Astrocyte (in vitro differentiated cells and primary cell): Measurements from ENCODE around the gene NREP. TPM values are rescaled to one million over a fixed set of nuclear protein-coding genes. Genes with fewer than 3 reads are reported as not detected.

Source experiments
- DNase-seq: peaks from one replicate; pipeline ENCODE4 v3.0.0-alpha.2; 2010; ENCODE audit warnings: low read depth
- FAIRE-seq: peaks from 2 replicates; lab custom pipeline; 2011; peaks lifted over from hg19 to GRCh38; lab: Jason Lieb, UNC
- H2AFZ ChIP-seq: 2 replicates; pipeline ENCODE4 v1.6.0; 2012; ENCODE audit warnings: low read depth, low read length, inconsistent platforms
- H3K27ac ChIP-seq: 2 replicates; pipeline ENCODE4 v1.5.1; 2011; ENCODE audit warnings: low read depth, low read length, inconsistent platforms
- H3K27me3 ChIP-seq: 2 replicates; pipeline ENCODE4 v1.6.0; 2011; ENCODE audit warnings: low read length, inconsistent platforms; ENCODE audit not compliant: insufficient read depth
- H3K36me3 ChIP-seq: 2 replicates; pipeline ENCODE4 v1.5.1; 2011; ENCODE audit warnings: low read length, inconsistent platforms; ENCODE audit not compliant: insufficient read depth
- H3K4me1 ChIP-seq: 2 replicates; pipeline ENCODE4 v1.5.1; 2011; ENCODE audit warnings: low read length, inconsistent platforms; ENCODE audit not compliant: insufficient read depth
- H3K4me2 ChIP-seq: 2 replicates; pipeline ENCODE4 v1.6.0; 2012; ENCODE audit warnings: low read length, inconsistent platforms
- H3K4me3 ChIP-seq: 2 replicates; pipeline ENCODE4 v1.5.1; 2011; ENCODE audit warnings: low read depth, mild to moderate bottlenecking, low read length, inconsistent platforms; ENCODE audit not compliant: insufficient read depth
- H3K79me2 ChIP-seq: 2 replicates; pipeline ENCODE4 v1.6.0; 2012; ENCODE audit warnings: mild to moderate bottlenecking, low read length, inconsistent platforms; ENCODE audit not compliant: insufficient read depth
- H3K9ac ChIP-seq: 2 replicates; pipeline ENCODE4 v1.6.0; 2012; ENCODE audit warnings: mild to moderate bottlenecking, low read length, inconsistent platforms
- H3K9me3 ChIP-seq: 2 replicates; pipeline ENCODE4 v1.5.1; 2012; ENCODE audit warnings: low read depth, mild to moderate bottlenecking, low read length, inconsistent platforms; ENCODE audit not compliant: insufficient read depth
- H4K20me1 ChIP-seq: 2 replicates; pipeline ENCODE4 v1.6.0; 2012; ENCODE audit warnings: low read length, inconsistent platforms; ENCODE audit not compliant: insufficient read depth
- H3K27ac Mint-ChIP-seq: one replicate; pipeline ENCODE4 v1.8.0; 2021; ENCODE audit warnings: mild to moderate bottlenecking, mixed read lengths; ENCODE audit not compliant: unreplicated experiment
- H3K27me3 Mint-ChIP-seq: one replicate; pipeline ENCODE4 v1.8.0; 2021; ENCODE audit warnings: low read depth, mixed read lengths; ENCODE audit not compliant: unreplicated experiment
- H3K36me3 Mint-ChIP-seq: one replicate; pipeline ENCODE4 v1.8.0; 2021; ENCODE audit warnings: low read depth, mixed read lengths; ENCODE audit not compliant: unreplicated experiment
- H3K4me1 Mint-ChIP-seq: one replicate; pipeline ENCODE4 v1.8.0; 2021; ENCODE audit warnings: low read depth, mixed read lengths; ENCODE audit not compliant: unreplicated experiment
- H3K4me3 Mint-ChIP-seq: one replicate; pipeline ENCODE4 v1.8.0; 2021; ENCODE audit warnings: mild to moderate bottlenecking, moderate library complexity, mixed read lengths; ENCODE audit not compliant: unreplicated experiment
- H3K9me3 Mint-ChIP-seq: one replicate; pipeline ENCODE4 v1.8.0; 2021; ENCODE audit warnings: mild to moderate bottlenecking, mixed read lengths; ENCODE audit not compliant: unreplicated experiment
- CTCF ChIP-seq: IDR thresholded peaks from 2 replicates; pipeline ENCODE4 v1.5.1; 2011; ENCODE audit warnings: low read depth, mild to moderate bottlenecking, inconsistent platforms, low read length, moderate library complexity; ENCODE audit not compliant: insufficient read depth
- EZH2 ChIP-seq: IDR thresholded peaks from 2 replicates; pipeline ENCODE4 v1.6.1; 2012; ENCODE audit warnings: mild to moderate bottlenecking, low read length, inconsistent platforms; ENCODE audit not compliant: insufficient read depth
- total RNA-seq: library from RNA; stranded (reverse); gene quantifications from 2 replicates; pipeline ENCODE4 v1.2.1, GENCODE V29; 2021

NREP gene
- total RNA-seq, 1 donor from 2014 or later = 185 TPM

- Histone ChIP-seq H3K36me3 (no peaks in the 10 kb centered on the region), H3K4me3 (no peak overlapping the region), H3K4me2 (no peak overlapping the region), H3K4me1 (no peaks in the 10 kb centered on the region), H3K27ac (no peak overlapping the region), H2AFZ (no peak overlapping the region), H3K9ac (no peak overlapping the region), H3K79me2 (no peaks in the 10 kb centered on the region), H4K20me1 (no peaks in the 10 kb centered on the region), H3K27me3 (no peaks in the 10 kb centered on the region), H3K9me3 (no peaks in the 10 kb centered on the region)
- Mint-ChIP-seq H3K4me3 (no peak overlapping the region), H3K27ac (no peak overlapping the region), H3K27me3 (no peaks in the 10 kb centered on the region), H3K36me3 (no peaks in the 10 kb centered on the region), H3K9me3 (no peaks in the 10 kb centered on the region), H3K4me1 (peaks cover 3% of the 10 kb centered on the region)
- no peak for DNase-seq
- TF ChIP-seq CTCF (no peak), EZH2 (no peak)
- no peak for FAIRE-seq
These were observed 67.5 kb downstream of the NREP start for GRCh38 chr5:111689357-111689935.

- H2AFZ ChIP-seq = no peak overlapping the region
- no peaks in the 10 kb centered on the region for H3K79me2 ChIP-seq
- no peak overlapping the region for H3K4me3 Mint-ChIP-seq
- H3K4me3 ChIP-seq = no peak overlapping the region
- H3K36me3 ChIP-seq = no peaks in the 10 kb centered on the region
- DNase-seq (no peak), FAIRE-seq (no peak)
- no peak overlapping the region for H3K27ac ChIP-seq
- H3K9me3 ChIP-seq = no peaks in the 10 kb centered on the region
- H4K20me1 ChIP-seq = no peaks in the 10 kb centered on the region
- H3K4me2 ChIP-seq = no peak overlapping the region
- H3K4me1 Mint-ChIP-seq = peaks cover 8% of the 10 kb centered on the region
- no peaks in the 10 kb centered on the region for H3K9me3 Mint-ChIP-seq
- H3K27me3 Mint-ChIP-seq = no peaks in the 10 kb centered on the region
- H3K9ac ChIP-seq = no peak overlapping the region
- peaks cover 14% of the 10 kb centered on the region for H3K4me1 ChIP-seq
- no peaks in the 10 kb centered on the region for H3K27me3 ChIP-seq
- TF ChIP-seq CTCF (no peak), EZH2 (no peak)
- no peaks in the 10 kb centered on the region for H3K36me3 Mint-ChIP-seq
- no peak overlapping the region for H3K27ac Mint-ChIP-seq
These were observed 71.0 kb downstream of the NREP start for GRCh38 chr5:111685969-111686368.

- Mint-ChIP-seq H3K9me3 (no peaks in the 10 kb centered on the region), H3K27ac (no peak overlapping the region), H3K27me3 (no peaks in the 10 kb centered on the region), H3K4me3 (no peak overlapping the region), H3K4me1 (peaks cover 12% of the 10 kb centered on the region), H3K36me3 (no peaks in the 10 kb centered on the region)
- no peak overlapping the region for H3K4me2 ChIP-seq
- H3K9me3 ChIP-seq = no peaks in the 10 kb centered on the region
- FAIRE-seq (no peak), DNase-seq (no peak)
- H3K27me3 ChIP-seq = no peaks in the 10 kb centered on the region
- H3K27ac ChIP-seq = no peak overlapping the region
- no peak for TF ChIP-seq EZH2
- TF ChIP-seq CTCF = no peak
- H4K20me1 ChIP-seq = no peaks in the 10 kb centered on the region
- peaks cover 22% of the 10 kb centered on the region for H3K4me1 ChIP-seq
- H3K79me2 ChIP-seq = no peaks in the 10 kb centered on the region
- H3K36me3 ChIP-seq = no peaks in the 10 kb centered on the region
- H2AFZ ChIP-seq = no peak overlapping the region
- H3K4me3 ChIP-seq = no peak overlapping the region
- no peak overlapping the region for H3K9ac ChIP-seq
These were observed 74.4 kb downstream of the NREP start for GRCh38 chr5:111682641-111683040.
